ENCODE data around the gene TERT. TPM values are rescaled to one million over a fixed set of nuclear protein-coding genes. Genes with fewer than 3 reads are reported as not detected.

TERT gene
- total and polyA plus RNA-seq, 7 donors, result 2.9 TPM; not detected in 6

GRCh38 chr5:1265026-1265425 lies 29.8 kb downstream of the TERT start:
- H3K27me3 ChIP-seq, result no peaks in the 10 kb centered on the region
- WGBS, 2 donors, result 88 to 93% methylated on average over 15 of the region's 15 CpGs
- intact Hi-C loops (cut with DNase I), result no loop called here

GRCh38 chr5:1264211-1264610 lies 30.7 kb downstream of the TERT start:
- Histone ChIP-seq H3K9me3 (peaks cover 0 to 15% (median 9%) of the 10 kb centered on the region in 4 donors), H3K4me1 (no peaks in the 10 kb centered on the region), H3K4me3 (no peak overlapping the region), H3K27me3 (no peaks in the 10 kb centered on the region), H3K36me3 (no peaks in the 10 kb centered on the region), H3K27ac (no peak overlapping the region)
- DNase-seq, result no peak
- TF ChIP-seq EP300 (IDR thresholded peaks at IDR 0.05) (no peak), POLR2A (IDR thresholded peaks at IDR 0.05) (no peak), CTCF (IDR thresholded peaks at IDR 0.05) (no peak), POLR2AphosphoS5 (IDR thresholded peaks at IDR 0.05) (no peak)
- intact Hi-C loops (cut with DNase I), result no loop called here
- 96% methylated on average over 18 of the region's 18 CpGs for WGBS, 2 donors

More at GRCh38 chr5:1265026-1265425, 29.8 kb downstream of the TERT start:
- no peak for TF ChIP-seq POLR2A (IDR thresholded peaks at IDR 0.05)
- no peak for TF ChIP-seq EP300 (IDR thresholded peaks at IDR 0.05)
- no peak for TF ChIP-seq POLR2AphosphoS5 (IDR thresholded peaks at IDR 0.05)
- TF ChIP-seq CTCF (IDR thresholded peaks at IDR 0.05), result no peak
- Histone ChIP-seq H3K27ac (no peak overlapping the region), H3K4me3 (no peak overlapping the region), H3K4me1 (no peaks in the 10 kb centered on the region), H3K9me3 (peaks cover 0 to 15% (median 9%) of the 10 kb centered on the region in 4 donors), H3K36me3 (no peaks in the 10 kb centered on the region)
- no peak for DNase-seq

GRCh38 chr5:1262381-1262780 lies 32.5 kb downstream of the TERT start:
- no peaks in the 10 kb centered on the region for H3K4me1 ChIP-seq
- no peak for DNase-seq
- H3K27ac ChIP-seq, result no peak overlapping the region
- WGBS, 2 donors, result 92 to 95% methylated on average over 1 of the region's 1 CpG
- no peak overlapping the region for H3K4me3 ChIP-seq
- peaks cover 0 to 15% (median 9%) of the 10 kb centered on the region in 4 donors for H3K9me3 ChIP-seq
- TF ChIP-seq EP300 (IDR thresholded peaks at IDR 0.05), result no peak
- TF ChIP-seq POLR2A (IDR thresholded peaks at IDR 0.05), result no peak
- TF ChIP-seq CTCF (IDR thresholded peaks at IDR 0.05), result no peak
- H3K36me3 ChIP-seq, result no peaks in the 10 kb centered on the region
- no peaks in the 10 kb centered on the region for H3K27me3 ChIP-seq
- intact Hi-C loops (cut with DNase I), result no loop called here

- Histone ChIP-seq H3K27ac (no peak overlapping the region), H3K27me3 (no peaks in the 10 kb centered on the region), H3K36me3 (no peaks in the 10 kb centered on the region), H3K4me1 (no peaks in the 10 kb centered on the region), H3K9me3 (peaks cover 0 to 15% (median 9%) of the 10 kb centered on the region in 4 donors), H3K4me3 (no peak overlapping the region)
- TF ChIP-seq CTCF (IDR thresholded peaks at IDR 0.05) (no peak), POLR2AphosphoS5 (IDR thresholded peaks at IDR 0.05) (no peak), POLR2A (IDR thresholded peaks at IDR 0.05) (no peak), EP300 (IDR thresholded peaks at IDR 0.05) (no peak)
- intact Hi-C loops (cut with DNase I), result no loop called here
- no peak for DNase-seq
- whole genome bisulfite sequencing, 2 donors, result 93 to 96% methylated on average over 10 of the region's 10 CpGs
Observed at GRCh38 chr5:1261643-1262042, 33.2 kb downstream of the TERT start.

GRCh38 chr5:1259806-1260480 lies 34.9 kb downstream of the TERT start:
- 97% methylated on average over 23 of the region's 23 CpGs for WGBS, 2 donors
- no peak overlapping the region for H3K4me3 ChIP-seq
- H3K4me1 ChIP-seq, result no peaks in the 10 kb centered on the region
- H3K27ac ChIP-seq, result no peak overlapping the region
- TF ChIP-seq POLR2AphosphoS5 (IDR thresholded peaks at IDR 0.05), result no peak
- TF ChIP-seq POLR2A (IDR thresholded peaks at IDR 0.05), result no peak
- TF ChIP-seq CTCF (IDR thresholded peaks at IDR 0.05), result no peak
- no peak for TF ChIP-seq EP300 (IDR thresholded peaks at IDR 0.05)
- no peak for DNase-seq
- intact Hi-C loops (cut with DNase I), result no loop called here
- no peaks in the 10 kb centered on the region for H3K36me3 ChIP-seq
- peaks cover 0 to 15% (median 9%) of the 10 kb centered on the region in 4 donors for H3K9me3 ChIP-seq
- H3K27me3 ChIP-seq, result no peaks in the 10 kb centered on the region

All from sigmoid colon (tissue), 7 donors.